NB4 (cell line): ENCODE data around the gene TNRC18.
"Not testable (repeated sequence)": the region's sequence is repeated elsewhere in the genome, so short reads cannot be mapped to it uniquely, and the experiment has no call there.

ENCODE experiments used
- MYC ChIP-seq: IDR thresholded peaks from 2 replicates; pipeline ENCODE4 v1.6.1; 2011; ENCODE audit warnings: low read depth, low read length
- POLR2A ChIP-seq: IDR thresholded peaks from 2 replicates; pipeline ENCODE4 v1.6.1; 2011; ENCODE audit warnings: mild to moderate bottlenecking; ENCODE audit not compliant: insufficient read length; ENCODE audit errors: extremely low read depth
- TF ChIP-seq, protein P1 (sequence below): IDR thresholded peaks from one replicate; pipeline ENCODE4 v1.5.1; 2012; ENCODE audit warnings: low read depth, low read length

GRCh38 chr7:5267829-5268228 lies 155.8 kb downstream of the TNRC18 start:
- not testable (repeated sequence) for TF ChIP-seq POLR2A, MYC
- TF ChIP-seq, protein P1, sequence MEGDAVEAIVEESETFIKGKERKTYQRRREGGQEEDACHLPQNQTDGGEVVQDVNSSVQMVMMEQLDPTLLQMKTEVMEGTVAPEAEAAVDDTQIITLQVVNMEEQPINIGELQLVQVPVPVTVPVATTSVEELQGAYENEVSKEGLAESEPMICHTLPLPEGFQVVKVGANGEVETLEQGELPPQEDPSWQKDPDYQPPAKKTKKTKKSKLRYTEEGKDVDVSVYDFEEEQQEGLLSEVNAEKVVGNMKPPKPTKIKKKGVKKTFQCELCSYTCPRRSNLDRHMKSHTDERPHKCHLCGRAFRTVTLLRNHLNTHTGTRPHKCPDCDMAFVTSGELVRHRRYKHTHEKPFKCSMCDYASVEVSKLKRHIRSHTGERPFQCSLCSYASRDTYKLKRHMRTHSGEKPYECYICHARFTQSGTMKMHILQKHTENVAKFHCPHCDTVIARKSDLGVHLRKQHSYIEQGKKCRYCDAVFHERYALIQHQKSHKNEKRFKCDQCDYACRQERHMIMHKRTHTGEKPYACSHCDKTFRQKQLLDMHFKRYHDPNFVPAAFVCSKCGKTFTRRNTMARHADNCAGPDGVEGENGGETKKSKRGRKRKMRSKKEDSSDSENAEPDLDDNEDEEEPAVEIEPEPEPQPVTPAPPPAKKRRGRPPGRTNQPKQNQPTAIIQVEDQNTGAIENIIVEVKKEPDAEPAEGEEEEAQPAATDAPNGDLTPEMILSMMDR = not testable (repeated sequence)
